ENCODE measurements around the gene KCNJ10. TPM values are rescaled to one million over a fixed set of nuclear protein-coding genes. Genes with fewer than 3 reads are reported as not detected.

KCNJ10 gene
- total and polyA plus RNA-seq, 7 experiments from 2014 or later: 0.29 to 0.32 TPM; not detected in 5

GRCh38 chr1:160045653-160046052, 24.3 kb downstream of the KCNJ10 start:
- ATAC-seq (no peak), DNase-seq (no peak)
- H3K27ac Mint-ChIP-seq: peak overlapping the region in 1 of 9 donors; percentile 3
- H3K36me3 Mint-ChIP-seq: no peaks in the 10 kb centered on the region
- Histone ChIP-seq H3K27ac (ENCODE audit: low read depth, low read length) (no peak overlapping the region), H3K27me3 (ENCODE audit: control insufficient read depth in 2 of 2, insufficient read depth in 2 of 2, low read length in 2 of 2) (no peaks in the 10 kb centered on the region), H3K9me3 (ENCODE audit: control insufficient read depth in 2 of 3, low read length in 3 of 3) (no peaks in the 10 kb centered on the region), H3K4me3 (ENCODE audit: low read length) (no peak overlapping the region), H3K36me3 (ENCODE audit: control insufficient read depth in 2 of 3, insufficient read depth in 3 of 3, low read length in 3 of 3) (no peaks in the 10 kb centered on the region), H3K4me1 (ENCODE audit: control insufficient read depth in 2 of 2, insufficient read depth in 2 of 2, low read length in 2 of 2) (peaks cover 0 to 8% of the 10 kb centered on the region in 2 donors)
- intact Hi-C loops (cut with micrococcal nuclease): loop anchor here in 1 of 2 donors (1.0 kb wide), 5 partner anchors 14 to 331 kb away; partner anchors contain the start of gene PIGM
- CTCF ChIA-PET: interaction anchor here (0.6 to 4.6 kb wide), 15 partner anchors 12 to 320 kb away, joined by 3 to 71 read pairs (median 4); partner anchors contain the start of genes IGSF8, KCNJ10, KCNJ9 and PIGM
- POLR2A ChIA-PET: interaction anchor here (1.8 kb wide), 1 partner anchor 13 kb away, joined by 5 read pairs; the partner anchor contains the start of gene PIGM
- peaks cover 0 to 28% (median 15%) of the 10 kb centered on the region in 5 donors for H3K27me3 Mint-ChIP-seq
- peaks cover 7 to 16% (median 12%) of the 10 kb centered on the region in 7 donors for H3K4me1 Mint-ChIP-seq
- H3K4me3 Mint-ChIP-seq: no peak overlapping the region
- H3K9me3 Mint-ChIP-seq: no peaks in the 10 kb centered on the region

- Histone ChIP-seq H3K36me3 (ENCODE audit: control insufficient read depth in 2 of 3, insufficient read depth in 3 of 3, low read length in 3 of 3) (no peaks in the 10 kb centered on the region), H3K27ac (ENCODE audit: low read depth, low read length) (no peak overlapping the region), H3K4me1 (ENCODE audit: control insufficient read depth in 2 of 2, insufficient read depth in 2 of 2, low read length in 2 of 2) (peaks cover 0 to 8% of the 10 kb centered on the region in 2 donors), H3K4me3 (ENCODE audit: low read length) (no peak overlapping the region), H3K27me3 (ENCODE audit: control insufficient read depth in 2 of 2, insufficient read depth in 2 of 2, low read length in 2 of 2) (no peaks in the 10 kb centered on the region), H3K9me3 (ENCODE audit: control insufficient read depth in 2 of 3, low read length in 3 of 3) (no peaks in the 10 kb centered on the region)
- ChIA-PET POLR2A (interaction anchor here (0.5 kb wide), 1 partner anchor 43 kb away, joined by 3 read pairs; no protein-coding TSS in a partner anchor), CTCF (interaction anchor here (1.1 kb wide), 1 partner anchor 43 kb away, joined by 3 read pairs; no protein-coding TSS in a partner anchor)
- Mint-ChIP-seq H3K9me3 (no peaks in the 10 kb centered on the region), H3K27me3 (peaks cover 0 to 22% (median 12%) of the 10 kb centered on the region in 5 donors), H3K27ac (no peak overlapping the region), H3K36me3 (peaks cover 0 to 3% (median 0%) of the 10 kb centered on the region in 5 donors), H3K4me1 (peaks cover 7 to 16% (median 12%) of the 10 kb centered on the region in 7 donors), H3K4me3 (no peak overlapping the region)
- DNase-seq: no peak
- intact Hi-C loops (cut with micrococcal nuclease): no loop called here
- no peak for ATAC-seq
Observed at GRCh38 chr1:160043543-160043942, 26.4 kb downstream of the KCNJ10 start.

- no peak overlapping the region for H3K4me3 ChIP-seq (ENCODE audit: low read length)
- no peak for DNase-seq
- Mint-ChIP-seq H3K9me3 (no peaks in the 10 kb centered on the region), H3K36me3 (peaks cover 0 to 4% (median 0%) of the 10 kb centered on the region in 5 donors), H3K4me1 (no peaks in the 10 kb centered on the region), H3K27ac (no peak overlapping the region), H3K4me3 (no peak overlapping the region), H3K27me3 (peaks cover 0 to 16% (median 7%) of the 10 kb centered on the region in 5 donors)
- ChIA-PET CTCF (no interaction called here), POLR2A (no interaction called here)
- no peaks in the 10 kb centered on the region for H3K27me3 ChIP-seq (ENCODE audit: control insufficient read depth in 2 of 2, insufficient read depth in 2 of 2, low read length in 2 of 2)
- H3K36me3 ChIP-seq (ENCODE audit: control insufficient read depth in 2 of 3, insufficient read depth in 3 of 3, low read length in 3 of 3): no peaks in the 10 kb centered on the region
- H3K4me1 ChIP-seq (ENCODE audit: control insufficient read depth in 2 of 2, insufficient read depth in 2 of 2, low read length in 2 of 2): no peaks in the 10 kb centered on the region
- no peak overlapping the region for H3K27ac ChIP-seq (ENCODE audit: low read depth, low read length)
- ATAC-seq: no peak
- intact Hi-C loops (cut with micrococcal nuclease): no loop called here
- no peaks in the 10 kb centered on the region for H3K9me3 ChIP-seq (ENCODE audit: control insufficient read depth in 2 of 3, low read length in 3 of 3)
Observed at GRCh38 chr1:160040476-160040875, 29.5 kb downstream of the KCNJ10 start.

- peak overlapping the region; percentile 69 for H3K27ac ChIP-seq (ENCODE audit: low read depth, low read length)
- Mint-ChIP-seq H3K9me3 (no peaks in the 10 kb centered on the region), H3K27me3 (peaks cover 0 to 18% (median 0%) of the 10 kb centered on the region in 5 donors), H3K4me3 (peak overlapping the region; percentile 90 to 100 (median 98)), H3K4me1 (peaks cover 30 to 53% (median 42%) of the 10 kb centered on the region in 7 donors), H3K27ac (peak overlapping the region; percentile 69 to 96 (median 89)), H3K36me3 (peaks cover 0 to 4% (median under 1%) of the 10 kb centered on the region in 5 donors)
- no peaks in the 10 kb centered on the region for H3K36me3 ChIP-seq (ENCODE audit: control insufficient read depth in 2 of 3, insufficient read depth in 3 of 3, low read length in 3 of 3)
- H3K4me3 ChIP-seq (ENCODE audit: low read length): peak overlapping the region; percentile 68
- intact Hi-C loops (cut with micrococcal nuclease): loop anchor here in 1 of 2 donors (1.0 to 5.0 kb wide), 3 partner anchors 50 to 310 kb away; partner anchors contain the start of genes COPA, KCNJ9, NCSTN and TAGLN2
- no peaks in the 10 kb centered on the region for H3K27me3 ChIP-seq (ENCODE audit: control insufficient read depth in 2 of 2, insufficient read depth in 2 of 2, low read length in 2 of 2)
- no peak for ATAC-seq
- ChIA-PET POLR2A (interaction anchor here (0.6 to 1.9 kb wide), 6 partner anchors 14 to 252 kb away, joined by 3 to 6 read pairs (median 5); partner anchors contain the start of genes DUSP23 and IGSF8), CTCF (interaction anchor here (0.7 to 2.8 kb wide), 7 partner anchors 13 to 96 kb away, joined by 3 to 8 read pairs (median 4); no protein-coding TSS in a partner anchor)
- peak in 1 of 9 donors; percentile 1 for DNase-seq
- H3K4me1 ChIP-seq (ENCODE audit: control insufficient read depth in 2 of 2, insufficient read depth in 2 of 2, low read length in 2 of 2): peaks cover 12 to 14% of the 10 kb centered on the region in 2 donors
- H3K9me3 ChIP-seq (ENCODE audit: control insufficient read depth in 2 of 3, low read length in 3 of 3): no peaks in the 10 kb centered on the region
Observed at GRCh38 chr1:160032165-160032820, 37.7 kb downstream of the KCNJ10 start.

GRCh38 chr1:160031365-160032164, 38.4 kb downstream of the KCNJ10 start, which contains the start of gene PIGM:
TSS of gene PIGM (minus strand) at chr1:160031990. CDS start at chr1:160031739, 251 bp downstream.
- peaks cover 30 to 56% (median 45%) of the 10 kb centered on the region in 7 donors for H3K4me1 Mint-ChIP-seq
- ChIA-PET CTCF (interaction anchor here (0.5 to 2.8 kb wide), 9 partner anchors 14 to 137 kb away, joined by 3 to 10 read pairs (median 4); no protein-coding TSS in a partner anchor), POLR2A (interaction anchor here (0.8 to 1.9 kb wide), 11 partner anchors 8 to 251 kb away, joined by 3 to 6 read pairs (median 4); partner anchors contain the start of genes DUSP23, IGSF8 and KCNJ10)
- peak; percentile 98 for ATAC-seq
- peak within 1 kb of the TSS; percentile 90 to 100 (median 98) for H3K4me3 Mint-ChIP-seq
- H3K27ac Mint-ChIP-seq: peak within 1 kb of the TSS; percentile 69 to 96 (median 89)
- peaks cover 0 to 7% (median 5%) of the 10 kb centered on the region in 5 donors for H3K36me3 Mint-ChIP-seq
- peaks cover 12 to 14% of the 10 kb centered on the region in 2 donors for H3K4me1 ChIP-seq (ENCODE audit: control insufficient read depth in 2 of 2, insufficient read depth in 2 of 2, low read length in 2 of 2)
- no peaks in the 10 kb centered on the region for H3K36me3 ChIP-seq (ENCODE audit: control insufficient read depth in 2 of 3, insufficient read depth in 3 of 3, low read length in 3 of 3)
- no peaks in the 10 kb centered on the region for H3K9me3 Mint-ChIP-seq
- H3K27me3 ChIP-seq (ENCODE audit: control insufficient read depth in 2 of 2, insufficient read depth in 2 of 2, low read length in 2 of 2): no peaks in the 10 kb centered on the region
- intact Hi-C loops (cut with micrococcal nuclease): loop anchor here (1.0 to 5.0 kb wide), 11 partner anchors 15 to 312 kb away; partner anchors contain the start of genes COPA (in 2 of the 2), DUSP23 (in 2 of the 2), NCSTN (in 2 of the 2) and TAGLN2 (in 2 of the 2)
- peak within 1 kb of the TSS; percentile 69 for H3K27ac ChIP-seq (ENCODE audit: low read depth, low read length)
- H3K9me3 ChIP-seq (ENCODE audit: control insufficient read depth in 2 of 3, low read length in 3 of 3): no peaks in the 10 kb centered on the region
- peaks cover 0 to 18% (median 0%) of the 10 kb centered on the region in 5 donors for H3K27me3 Mint-ChIP-seq
- DNase-seq: peak; percentile 73 to 91 (median 90)
- H3K4me3 ChIP-seq (ENCODE audit: low read length): peak within 1 kb of the TSS; percentile 68
